HG03460 (cell line): Measurements from ENCODE around the gene R3HDML.
"Not testable (repeated sequence)": the region's sequence is repeated elsewhere in the genome, so short reads cannot be mapped to it uniquely, and the experiment has no call there.

Source experiments
- ATAC-seq: cut with Tn5 transposase; IDR thresholded peaks from one replicate; pipeline ENCODE4 v1.9.1; 2021; ENCODE audit not compliant: unreplicated experiment

The R3HDML gene

GRCh38 chr20:44336725-44337380 lies at the start of gene R3HDML:
Gene R3HDML (plus strand): TSS chr20:44337043. CDS start chr20:44337158, 115 bp downstream.
- no peak for ATAC-seq

GRCh38 chr20:44287272-44288097 lies 49.4 kb upstream of the R3HDML start:
- ATAC-seq: no peak

- ATAC-seq: no peak
Observed at GRCh38 chr20:44288252-44288651, 48.6 kb upstream of the R3HDML start.

- no peak for ATAC-seq
Observed at GRCh38 chr20:44291754-44292153, 45.1 kb upstream of the R3HDML start.

- no peak for ATAC-seq
Observed at GRCh38 chr20:44296011-44296410, 40.8 kb upstream of the R3HDML start.

GRCh38 chr20:44297721-44298120 lies 39.1 kb upstream of the R3HDML start:
- no peak for ATAC-seq

GRCh38 chr20:44299011-44299535 lies 37.8 kb upstream of the R3HDML start:
- ATAC-seq: not testable (repeated sequence)

- ATAC-seq: no peak
Observed at GRCh38 chr20:44301285-44301684, 35.6 kb upstream of the R3HDML start.

- no peak for ATAC-seq
Observed at GRCh38 chr20:44302026-44302669, 34.7 kb upstream of the R3HDML start.

GRCh38 chr20:44302736-44303135 lies 34.1 kb upstream of the R3HDML start:
- no peak for ATAC-seq

- ATAC-seq: no peak
Observed at GRCh38 chr20:44304383-44304782, 32.5 kb upstream of the R3HDML start.

GRCh38 chr20:44306927-44307326 lies 29.9 kb upstream of the R3HDML start:
- ATAC-seq: no peak

- ATAC-seq: peak; percentile 8
Observed at GRCh38 chr20:44309763-44310663, 26.8 kb upstream of the R3HDML start.

- ATAC-seq: peak; percentile 85
Observed at GRCh38 chr20:44310664-44311639, 25.9 kb upstream of the R3HDML start, which contains the start of gene FITM2. Gene FITM2 (minus strand): TSS chr20:44311202. CDS start chr20:44311148, 54 bp downstream.

- ATAC-seq: no peak
Observed at GRCh38 chr20:44314870-44315269, 22.0 kb upstream of the R3HDML start.

- no peak for ATAC-seq
Observed at GRCh38 chr20:44319839-44320422, 16.9 kb upstream of the R3HDML start.

- no peak for ATAC-seq
Observed at GRCh38 chr20:44324343-44324742, 12.5 kb upstream of the R3HDML start.

- no peak for ATAC-seq
Observed at GRCh38 chr20:44326391-44327159, 10.3 kb upstream of the R3HDML start.
